ENCODE data around the gene DDX20. TPM values are rescaled to one million over a fixed set of nuclear protein-coding genes. Genes with fewer than 3 reads are reported as not detected.

Gene DDX20
- total RNA-seq, 2 donors from 2014 or later: 7.8 to 8.0 TPM

- no peak for DNase-seq (ENCODE audit: low spot score)
- intact Hi-C loops (cut with DNase I): no loop called here
Observed at GRCh38 chr1:111802984-111803383, 47.3 kb downstream of the DDX20 start.

DNA sequence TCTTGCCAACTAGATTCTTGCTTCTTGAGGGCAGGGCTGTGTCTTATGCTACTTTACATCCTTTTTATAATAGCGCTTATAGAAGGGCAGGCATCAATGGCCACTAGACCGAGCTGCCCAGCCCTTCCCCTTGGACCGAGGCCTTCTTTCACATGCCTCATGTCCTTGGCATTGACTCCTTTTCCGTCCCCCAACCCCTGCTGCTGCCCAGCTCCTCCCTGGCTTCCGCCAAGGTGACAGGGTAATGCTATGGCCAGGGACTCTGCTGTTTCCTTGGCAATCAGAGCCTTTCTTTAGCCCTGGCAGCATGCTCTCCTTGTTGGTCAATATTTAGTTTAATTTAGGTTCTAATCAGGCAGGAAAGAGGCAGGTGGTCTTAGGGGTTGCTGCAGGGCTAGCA is 48.2 kb downstream of the DDX20 start:
- intact Hi-C loops (cut with DNase I): no loop called here
- DNase-seq (ENCODE audit: low spot score): no peak

GRCh38 chr1:111804776-111805175 is 49.1 kb downstream of the DDX20 start:
- no peak for DNase-seq (ENCODE audit: low spot score)
- intact Hi-C loops (cut with DNase I): no loop called here

DNA sequence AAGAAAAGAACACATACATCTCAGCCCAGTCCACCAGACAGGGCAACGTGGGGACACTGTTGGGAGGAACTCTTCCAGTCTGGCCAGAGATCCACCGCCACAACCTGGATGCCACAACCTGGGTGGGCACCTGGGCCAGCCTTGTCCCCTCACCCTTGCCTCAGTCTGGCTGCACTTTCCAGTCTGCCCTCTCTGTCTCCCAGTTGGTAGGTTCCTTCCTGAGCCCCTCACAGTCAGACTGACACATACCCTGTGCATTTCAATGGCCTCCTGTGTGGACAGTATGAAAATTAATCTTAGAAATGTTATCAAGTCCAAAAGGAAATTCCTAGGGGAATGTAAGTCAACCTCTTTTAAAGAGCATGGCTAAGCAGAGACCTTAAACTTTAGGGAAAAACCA is 49.5 kb downstream of the DDX20 start:
- no peak for DNase-seq (ENCODE audit: low spot score)
- intact Hi-C loops (cut with DNase I): no loop called here

GRCh38 chr1:111811891-111812290 is 56.2 kb downstream of the DDX20 start:
- intact Hi-C loops (cut with DNase I): loop anchor here in 1 of 2 donors (1.0 kb wide), 1 partner anchor 47 kb away; no protein-coding TSS in a partner anchor
- no peak for DNase-seq (ENCODE audit: low spot score)

GRCh38 chr1:111812306-111812705 is 56.6 kb downstream of the DDX20 start:
- no peak for DNase-seq (ENCODE audit: low spot score)
- intact Hi-C loops (cut with DNase I): no loop called here

DNA sequence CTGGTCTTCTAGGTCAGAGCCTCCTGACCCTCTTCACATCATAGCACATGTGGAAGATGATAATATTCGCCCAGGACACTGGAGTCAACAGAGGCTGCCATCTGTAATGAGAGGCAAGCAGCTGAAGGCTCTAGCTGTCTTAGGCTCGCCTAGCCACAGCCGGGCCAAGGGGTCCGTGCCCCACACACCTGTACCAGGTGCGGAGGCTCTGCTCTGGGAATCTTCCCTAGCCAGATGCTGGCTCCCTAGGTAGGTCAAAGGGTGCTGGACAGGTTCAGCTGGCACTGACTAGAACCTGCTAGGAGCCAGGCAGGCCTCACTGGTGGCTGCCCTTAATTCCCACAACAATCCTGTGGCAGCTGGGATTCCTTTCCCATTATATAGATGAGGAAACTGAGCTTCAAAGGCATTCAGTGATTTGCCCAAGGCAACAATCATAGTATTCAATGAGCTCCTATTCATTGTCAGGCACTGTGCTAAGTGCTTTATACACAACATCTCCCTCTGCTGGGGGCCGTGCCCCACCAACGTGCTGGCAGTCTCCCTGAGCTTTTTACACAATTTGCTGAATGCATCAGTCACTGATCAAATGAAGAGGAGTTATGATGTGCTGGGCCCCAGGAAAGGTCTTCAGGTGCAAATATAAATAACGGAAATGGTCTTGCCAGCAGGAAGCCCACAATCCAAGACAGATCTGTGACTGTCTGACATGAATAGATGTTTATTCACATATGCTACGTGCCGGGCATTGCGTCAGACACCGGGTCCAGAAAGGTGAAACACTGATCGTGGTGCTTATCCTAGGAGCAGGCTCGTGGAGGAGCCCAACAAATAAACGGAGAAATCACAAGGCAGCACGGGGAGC is 58.0 kb downstream of the DDX20 start:
- intact Hi-C loops (cut with DNase I): no loop called here
- no peak for DNase-seq (ENCODE audit: low spot score)

DNA sequence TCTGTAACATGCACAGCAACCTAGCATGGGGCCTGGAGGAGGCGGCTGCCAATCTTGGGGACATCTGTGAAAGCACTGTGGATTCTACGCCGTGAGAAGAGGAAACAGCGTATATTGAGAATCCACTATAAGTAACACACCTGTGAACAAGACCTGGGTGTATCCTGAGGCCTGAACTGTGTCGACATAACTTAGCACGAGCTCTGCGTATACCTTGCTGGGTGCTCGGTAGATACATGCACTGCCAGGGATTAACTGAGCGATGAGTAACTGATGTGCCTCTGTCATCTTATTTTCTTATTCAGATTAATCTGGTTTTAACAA is 58.6 kb downstream of the DDX20 start:
- DNase-seq (ENCODE audit: low spot score): no peak
- intact Hi-C loops (cut with DNase I): no loop called here

GRCh38 chr1:111814642-111815041 is 58.9 kb downstream of the DDX20 start:
- intact Hi-C loops (cut with DNase I): no loop called here
- no peak for DNase-seq (ENCODE audit: low spot score)

Other genes starting within 250 kb of the DDX20 start
- gene RAP1A, start 136.1 kb upstream of the DDX20 start, total RNA-seq: 100 to 1,000 TPM; 187 to 227 TPM
- gene INKA2, start 16.5 kb upstream of the DDX20 start, total RNA-seq: 10 to 100 TPM; 12.4 to 16.1 TPM
- gene KCND3, start 233.8 kb downstream of the DDX20 start, total RNA-seq: 10 to 100 TPM; 24.6 to 27.8 TPM

Measured in posterior vena cava (tissue), 2 donors.